HCT116 (cell line): ENCODE results near the gene ENOX1. TPM values are rescaled to one million over a fixed set of nuclear protein-coding genes. Genes with fewer than 3 reads are reported as not detected.

Experiments
- ATAC-seq: fragments of 200-7000 bp; cut with Tn5 transposase; 2 replicates; pipeline ENCODE4 v1.9.1; 2020; ENCODE audit warnings: mild to moderate bottlenecking, moderate library complexity
- BruUV-seq: library from RNA; stranded (reverse); fragments of 400-500 nt; replicated peaks from 2 replicates; lab custom pipeline; 2021; lab: Mats Ljungman, UMichigan
- CTCF ChIA-PET: fragments of 300-600 bp; sonication (Branson Sonifier 250); formaldehyde crosslinking; loops from one replicate; lab custom pipeline; 2021; ENCODE audit warnings: antibody characterized with exemption; lab: Charles Lee
- POLR2A ChIA-PET: fragments of 300-600, 350-600 bp; sonication (Branson Sonifier 250); formaldehyde crosslinking; loops from one replicate; lab custom pipeline; 2021; ENCODE audit warnings: antibody characterized with exemption; lab: Charles Lee
- RAD21 ChIA-PET, 2 experiments: fragments of 300-600 bp; sonication (Branson Sonifier 250); formaldehyde crosslinking; loops; one replicate each; lab custom pipeline; 2023; ENCODE audit warnings: low total read pairs in 2 of 2; ENCODE audit not compliant: uncharacterized antibody in 2 of 2, unreplicated experiment in 2 of 2, low non-redundant PET in 1 of 2; lab: Charles Lee
- DNase-seq: peaks from one replicate; pipeline ENCODE4 v3.0.0-alpha.2; 2010; ENCODE audit warnings: low read depth, low spot score
- H2AFZ ChIP-seq: fragments of 200-600 bp; shearing (Covaris generic), sonication (generic); 2 replicates; pipeline ENCODE4 v1.6.1; 2017; ENCODE audit warnings: low read depth, mixed run types, mixed read lengths, antibody characterized with exemption, low read length; ENCODE audit not compliant: poor library complexity, severe bottlenecking
- H3K27ac ChIP-seq: 2 replicates; pipeline ENCODE4 v1.5.1; 2012; ENCODE audit warnings: low read depth, low read length
- H3K27me3 ChIP-seq: fragments of 200-600 bp; sonication (generic); 2 replicates; pipeline ENCODE4 v1.6.1; 2016; ENCODE audit warnings: mixed run types, low read length, mixed read lengths; ENCODE audit not compliant: insufficient read depth
- H3K36me3 ChIP-seq, 2 experiments: fragments of 200-500 bp in 1 of 2; fragments of 200-600 bp in 1 of 2; sonication (Bioruptor generic) in 1 of 2; sonication (generic) in 1 of 2; 2 replicates each; pipeline versions ENCODE4 v1.5.1 to v1.6.1; 2014 to 2016; ENCODE audit warnings: low read length in 2 of 2, inconsistent platforms in 1 of 2, mixed read lengths in 1 of 2, mixed run types in 1 of 2; ENCODE audit not compliant: insufficient read depth in 2 of 2, control insufficient read depth in 1 of 2
- H3K4me1 ChIP-seq, 2 experiments: fragments of 200-600 bp in 1 of 2; sonication (generic) in 1 of 2; 2 replicates each; pipeline versions ENCODE4 v1.5.1 to v1.6.1; 2012 to 2017; ENCODE audit warnings: low read length in 2 of 2, inconsistent platforms in 1 of 2, mild to moderate bottlenecking in 1 of 2, mixed read lengths in 1 of 2, mixed run types in 1 of 2, moderate library complexity in 1 of 2; ENCODE audit not compliant: insufficient read depth in 2 of 2, control insufficient read depth in 1 of 2
- H3K4me2 ChIP-seq: fragments of 200-600 bp; sonication (generic); 2 replicates; pipeline ENCODE4 v1.6.1; 2017; ENCODE audit warnings: mixed run types, low read length, mixed read lengths
- H3K4me3 ChIP-seq, 2 experiments: fragments of 200-600 bp in 1 of 2; sonication (generic) in 1 of 2; replicated peaks in 1 of 2; 2 replicates each; pipeline ENCODE4 v1.5.1; 2011 to 2016; ENCODE audit warnings: low read length in 2 of 2, control low read depth in 1 of 2, low read depth in 1 of 2, mild to moderate bottlenecking in 1 of 2, mixed read lengths in 1 of 2, mixed run types in 1 of 2
- H3K79me2 ChIP-seq: fragments of 200-600 bp; sonication (generic); 2 replicates; pipeline ENCODE4 v1.6.1; 2017; ENCODE audit warnings: mild to moderate bottlenecking, mixed run types, low read length, moderate library complexity, mixed read lengths; ENCODE audit not compliant: insufficient read depth
- H3K9ac ChIP-seq: fragments of 200-600 bp; sonication (generic); 2 replicates; pipeline ENCODE4 v1.6.1; 2016; ENCODE audit warnings: low read length, mixed read lengths
- H3K9me2 ChIP-seq: fragments of 200-600 bp; sonication (generic), shearing (Covaris generic); 2 replicates; pipeline ENCODE4 v1.6.1; 2017; ENCODE audit warnings: mixed run types, mild to moderate bottlenecking, moderate library complexity; ENCODE audit not compliant: insufficient read depth
- H3K9me3 ChIP-seq, 2 experiments: fragments of 200-500 bp in 1 of 2; fragments of 200-600 bp in 1 of 2; sonication (Bioruptor generic) in 1 of 2; sonication (generic) in 1 of 2; 2 replicates each; pipeline ENCODE4 v1.6.1; 2014 to 2017; ENCODE audit warnings: low read length in 2 of 2, mixed read lengths in 2 of 2, inconsistent platforms in 1 of 2, low read depth in 1 of 2, mild to moderate bottlenecking in 1 of 2, mixed run types in 1 of 2, moderate library complexity in 1 of 2; ENCODE audit not compliant: control insufficient read depth in 1 of 2, insufficient read depth in 1 of 2
- H4K20me1 ChIP-seq: fragments of 200-600 bp; sonication (generic), shearing (Covaris generic); 2 replicates; pipeline ENCODE4 v1.6.1; 2017; ENCODE audit warnings: mixed run types, mild to moderate bottlenecking, moderate library complexity; ENCODE audit not compliant: insufficient read depth
- ATF3 ChIP-seq: IDR thresholded peaks from 2 replicates; pipeline ENCODE4 v1.6.1; 2012
- CEBPB ChIP-seq: IDR thresholded peaks from 2 replicates; pipeline ENCODE4 v1.6.1; 2012; ENCODE audit warnings: low read depth
- CTCF ChIP-seq, 3 experiments: fragments of 200-600 bp in 1 of 3; sonication (generic) in 1 of 3; IDR thresholded peaks in 2 of 3; conservative IDR thresholded peaks in 1 of 3; 2 replicates each; pipeline ENCODE4 v1.5.1; 2012 to 2017; ENCODE audit warnings: low read depth in 2 of 3, low read length in 2 of 3, antibody characterized with exemption in 1 of 3, borderline replicate concordance in 1 of 3, control low read depth in 1 of 3, mild to moderate bottlenecking in 1 of 3, mixed read lengths in 1 of 3, mixed run types in 1 of 3, moderate library complexity in 1 of 3; ENCODE audit not compliant: insufficient read depth in 1 of 3
- EGR1 ChIP-seq: IDR thresholded peaks from 2 replicates; pipeline ENCODE4 v1.6.1; 2012; ENCODE audit warnings: low read depth
- EZH2phosphoT487 ChIP-seq: fragments of 200-600 bp; IDR thresholded peaks from 2 replicates; pipeline ENCODE4 v1.6.1; 2018; ENCODE audit warnings: antibody characterized with exemption, borderline replicate concordance
- JUND ChIP-seq: IDR thresholded peaks from 2 replicates; pipeline ENCODE4 v1.6.1; 2012
- RAD21 ChIP-seq: IDR thresholded peaks from 2 replicates; pipeline ENCODE4 v1.6.1; 2012; ENCODE audit warnings: low read depth, mild to moderate bottlenecking
- SIN3A ChIP-seq: IDR thresholded peaks from 2 replicates; pipeline ENCODE4 v1.6.1; 2012; ENCODE audit warnings: low read depth
- SP1 ChIP-seq: IDR thresholded peaks from 2 replicates; pipeline ENCODE4 v1.6.1; 2012; ENCODE audit warnings: low read depth
- YY1 ChIP-seq: IDR thresholded peaks from 2 replicates; pipeline ENCODE4 v1.6.1; 2011; ENCODE audit warnings: low read length, low read depth, moderate library complexity, mild to moderate bottlenecking; ENCODE audit not compliant: insufficient replicate concordance; ENCODE audit errors: extremely low read depth
- ZBTB33 ChIP-seq: IDR thresholded peaks from 2 replicates; pipeline ENCODE4 v1.6.1; 2011; ENCODE audit warnings: mild to moderate bottlenecking, low read length, moderate library complexity; ENCODE audit not compliant: insufficient replicate concordance; ENCODE audit errors: extremely low read depth
- ZNF274 ChIP-seq: fragments of 200-500 bp; sonication (Bioruptor generic); IDR thresholded peaks from 2 replicates; pipeline ENCODE4 v1.6.1; 2014; ENCODE audit warnings: mild to moderate bottlenecking, low read depth, low read length, inconsistent platforms
- intact Hi-C: fragments of 100-400 bp; cut with micrococcal nuclease; formaldehyde crosslinking; loops from 2 replicates; pipeline ENCODE4 v1.10.0; 2022
- total RNA-seq: library from RNA; stranded (reverse); gene quantifications from one replicate; pipeline ENCODE4 v1.2.1, GENCODE V29; 2021; ENCODE audit not compliant: unreplicated experiment
- TF ChIP-seq, protein P1 (sequence below): IDR thresholded peaks from 2 replicates; pipeline ENCODE4 v1.6.1; 2012; ENCODE audit warnings: low read depth

The ENOX1 gene
- total RNA-seq, 1 experiment from 2014 or later, result 4.5 TPM

GRCh38 chr13:43487885-43488284 is 298.9 kb downstream of the ENOX1 start:
- RAD21 ChIA-PET, result no interaction called here
- H3K4me2 ChIP-seq, result no peak overlapping the region
- POLR2A ChIA-PET, result no interaction called here
- H3K79me2 ChIP-seq, result no peaks in the 10 kb centered on the region
- TF ChIP-seq EZH2phosphoT487 (no peak), CTCF (IDR thresholded peaks at IDR 0.05 in 2 of 3, conservative IDR thresholded peaks at IDR 0.05 in 1 of 3; ENCODE audit: borderline replicate concordance in 1 of 3, insufficient read depth in 1 of 3, low read depth in 2 of 3, low read length in 2 of 3) (no peak), RAD21 (no peak), JUND (no peak), EGR1 (no peak), CEBPB (no peak), ZNF274 (no peak), YY1 (no peak), SP1 (no peak), ATF3 (no peak), SIN3A (no peak), ZBTB33 (no peak)
- TF ChIP-seq, protein P1, sequence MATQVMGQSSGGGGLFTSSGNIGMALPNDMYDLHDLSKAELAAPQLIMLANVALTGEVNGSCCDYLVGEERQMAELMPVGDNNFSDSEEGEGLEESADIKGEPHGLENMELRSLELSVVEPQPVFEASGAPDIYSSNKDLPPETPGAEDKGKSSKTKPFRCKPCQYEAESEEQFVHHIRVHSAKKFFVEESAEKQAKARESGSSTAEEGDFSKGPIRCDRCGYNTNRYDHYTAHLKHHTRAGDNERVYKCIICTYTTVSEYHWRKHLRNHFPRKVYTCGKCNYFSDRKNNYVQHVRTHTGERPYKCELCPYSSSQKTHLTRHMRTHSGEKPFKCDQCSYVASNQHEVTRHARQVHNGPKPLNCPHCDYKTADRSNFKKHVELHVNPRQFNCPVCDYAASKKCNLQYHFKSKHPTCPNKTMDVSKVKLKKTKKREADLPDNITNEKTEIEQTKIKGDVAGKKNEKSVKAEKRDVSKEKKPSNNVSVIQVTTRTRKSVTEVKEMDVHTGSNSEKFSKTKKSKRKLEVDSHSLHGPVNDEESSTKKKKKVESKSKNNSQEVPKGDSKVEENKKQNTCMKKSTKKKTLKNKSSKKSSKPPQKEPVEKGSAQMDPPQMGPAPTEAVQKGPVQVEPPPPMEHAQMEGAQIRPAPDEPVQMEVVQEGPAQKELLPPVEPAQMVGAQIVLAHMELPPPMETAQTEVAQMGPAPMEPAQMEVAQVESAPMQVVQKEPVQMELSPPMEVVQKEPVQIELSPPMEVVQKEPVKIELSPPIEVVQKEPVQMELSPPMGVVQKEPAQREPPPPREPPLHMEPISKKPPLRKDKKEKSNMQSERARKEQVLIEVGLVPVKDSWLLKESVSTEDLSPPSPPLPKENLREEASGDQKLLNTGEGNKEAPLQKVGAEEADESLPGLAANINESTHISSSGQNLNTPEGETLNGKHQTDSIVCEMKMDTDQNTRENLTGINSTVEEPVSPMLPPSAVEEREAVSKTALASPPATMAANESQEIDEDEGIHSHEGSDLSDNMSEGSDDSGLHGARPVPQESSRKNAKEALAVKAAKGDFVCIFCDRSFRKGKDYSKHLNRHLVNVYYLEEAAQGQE, result no peak
- H3K9me3 ChIP-seq, result no peaks in the 10 kb centered on the region
- no peaks in the 10 kb centered on the region for H3K36me3 ChIP-seq
- no peaks in the 10 kb centered on the region for H4K20me1 ChIP-seq
- H3K4me1 ChIP-seq, result no peaks in the 10 kb centered on the region
- ATAC-seq, result no peak
- no peak overlapping the region for H3K4me3 ChIP-seq
- no peak for DNase-seq
- BruUV-seq, result no TSS peak
- no peak overlapping the region for H2AFZ ChIP-seq
- H3K27me3 ChIP-seq, result no peaks in the 10 kb centered on the region
- no peak overlapping the region for H3K27ac ChIP-seq
- no peak overlapping the region for H3K9ac ChIP-seq
- H3K9me2 ChIP-seq, result no peaks in the 10 kb centered on the region
- intact Hi-C loops, result loop anchor here (1.0 kb wide), 1 partner anchor 33 kb away; no protein-coding TSS in a partner anchor
- CTCF ChIA-PET, result no interaction called here
